Upper lobe of left lung (tissue), 6 donors: ENCODE data around the gene MPPED2. TPM values are rescaled to one million over a fixed set of nuclear protein-coding genes. Genes with fewer than 3 reads are reported as not detected.
A peak's percentile ranks its signal among the peaks of the same experiment; 100 is the strongest.

Source experiments
- ATAC-seq, 2 donors: fragments of 200-7000 bp; cut with Tn5 transposase; one replicate each; pipeline ENCODE4 v1.9.1; 2022; ENCODE audit warnings: mild to moderate bottlenecking in 2 of 2, moderate library complexity in 2 of 2; ENCODE audit not compliant: low FRiP score in 2 of 2
- DNase-seq, 2 donors: peaks; one replicate each; pipeline ENCODE4 v3.0.0-alpha.2; 2019 to 2020
- H3K27ac ChIP-seq, 4 donors: fragments of 200-600 bp; sonication (generic); one replicate each; pipeline ENCODE4 v1.5.1; 2016 to 2019
- H3K27me3 ChIP-seq, 4 donors: fragments of 200-600 bp; sonication (generic); one replicate each; pipeline ENCODE4 v1.5.1; 2017 to 2019
- H3K36me3 ChIP-seq, 4 donors: fragments of 200-600 bp; sonication (generic); one replicate each; pipeline ENCODE4 v1.5.1; 2016 to 2019
- H3K4me1 ChIP-seq, 4 donors: fragments of 200-600 bp; sonication (generic); one replicate each; pipeline ENCODE4 v1.5.1; 2018 to 2019
- H3K4me3 ChIP-seq, 4 donors: fragments of 200-600 bp; sonication (generic); one replicate each; pipeline ENCODE4 v1.5.1; 2017 to 2019; ENCODE audit warnings: mild to moderate bottlenecking in 2 of 4, moderate library complexity in 1 of 4
- H3K9me3 ChIP-seq, 4 donors: fragments of 200-600 bp; sonication (generic); one replicate each; pipeline ENCODE4 v1.5.1; 2018 to 2019
- EP300 ChIP-seq, 4 donors: sonication (generic); formaldehyde crosslinking; IDR thresholded peaks; one replicate each; pipeline ENCODE4 v1.5.1; 2017; ENCODE audit warnings: antibody characterized with exemption in 4 of 4, control low read depth in 2 of 4
- POLR2A ChIP-seq, 4 donors: fragments of 450-650 bp; IDR thresholded peaks; one replicate each; pipeline ENCODE4 v1.5.1; 2016 to 2017; ENCODE audit warnings: antibody characterized with exemption in 4 of 4, mild to moderate bottlenecking in 2 of 4
- POLR2AphosphoS5 ChIP-seq, 2 donors: sonication (generic); formaldehyde crosslinking; IDR thresholded peaks; one replicate each; pipeline ENCODE4 v1.5.1; 2017; ENCODE audit warnings: antibody characterized with exemption in 2 of 2
- WGBS, 2 donors: methylation state at CpG; one replicate each; pipeline ENCODE4 v1.1.5; 2017 to 2018; 5-methylcytosine and 5-hydroxymethylcytosine counted together
- total RNA-seq, 6 donors: library from RNA; depleted of rRNA in 4 of 6; stranded (reverse); fragments of >200 nt in 4 of 6; gene quantifications; one replicate each; pipeline versions ENCODE4 v1.1.0 to v1.2.1, GENCODE V29; 2016 to 2021
- TF ChIP-seq, protein P1 (sequence below), 6 experiments: fragments of 450-650 bp in 4 of 6; fragments of 200-600 bp in 2 of 6; sonication (generic) in 2 of 6; IDR thresholded peaks; one replicate each; pipeline ENCODE4 v1.5.1; 2016 to 2019; ENCODE audit warnings: antibody characterized with exemption in 6 of 6
- donor health status: DM: no; HTN: no; CAD: no; lungs with moderate emphysema.
- donor health status: DM: no; HTN: yes; CAD: no; lungs with severe emphysema.

The MPPED2 gene
- total RNA-seq, 6 donors from 2014 or later: 0.20 to 3.8 (median 0.49) TPM; not detected in 1

DNA sequence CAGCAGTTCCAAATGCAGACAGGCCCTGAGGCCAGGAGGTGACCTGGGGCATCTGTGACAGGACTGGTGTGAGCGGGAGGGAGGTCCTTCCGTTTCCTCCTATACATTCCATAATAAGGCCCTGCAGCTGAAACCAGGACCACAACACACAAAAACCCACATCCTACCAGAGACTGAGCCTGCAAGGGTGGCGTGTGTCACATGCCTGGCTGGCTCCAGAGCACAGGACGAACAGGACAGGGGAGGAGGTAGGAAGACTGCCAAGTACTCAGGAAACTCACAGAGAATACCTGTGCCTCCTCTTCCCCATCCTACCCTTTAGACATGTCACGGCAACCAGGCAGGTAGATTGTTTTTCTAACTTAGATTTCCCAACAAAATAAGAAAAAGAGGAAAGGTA lies 159.4 kb downstream of the MPPED2 start:
- WGBS, 2 donors: 81 to 92% methylated on average over 5 of the region's 5 CpGs
- Histone ChIP-seq H3K4me1 (no peaks in the 10 kb centered on the region), H3K27ac (no peak overlapping the region), H3K27me3 (no peaks in the 10 kb centered on the region), H3K4me3 (no peak overlapping the region), H3K36me3 (no peaks in the 10 kb centered on the region), H3K9me3 (no peaks in the 10 kb centered on the region)
- ATAC-seq (no peak), DNase-seq (no peak)
- TF ChIP-seq, protein P1, sequence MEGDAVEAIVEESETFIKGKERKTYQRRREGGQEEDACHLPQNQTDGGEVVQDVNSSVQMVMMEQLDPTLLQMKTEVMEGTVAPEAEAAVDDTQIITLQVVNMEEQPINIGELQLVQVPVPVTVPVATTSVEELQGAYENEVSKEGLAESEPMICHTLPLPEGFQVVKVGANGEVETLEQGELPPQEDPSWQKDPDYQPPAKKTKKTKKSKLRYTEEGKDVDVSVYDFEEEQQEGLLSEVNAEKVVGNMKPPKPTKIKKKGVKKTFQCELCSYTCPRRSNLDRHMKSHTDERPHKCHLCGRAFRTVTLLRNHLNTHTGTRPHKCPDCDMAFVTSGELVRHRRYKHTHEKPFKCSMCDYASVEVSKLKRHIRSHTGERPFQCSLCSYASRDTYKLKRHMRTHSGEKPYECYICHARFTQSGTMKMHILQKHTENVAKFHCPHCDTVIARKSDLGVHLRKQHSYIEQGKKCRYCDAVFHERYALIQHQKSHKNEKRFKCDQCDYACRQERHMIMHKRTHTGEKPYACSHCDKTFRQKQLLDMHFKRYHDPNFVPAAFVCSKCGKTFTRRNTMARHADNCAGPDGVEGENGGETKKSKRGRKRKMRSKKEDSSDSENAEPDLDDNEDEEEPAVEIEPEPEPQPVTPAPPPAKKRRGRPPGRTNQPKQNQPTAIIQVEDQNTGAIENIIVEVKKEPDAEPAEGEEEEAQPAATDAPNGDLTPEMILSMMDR (IDR thresholded peaks at IDR 0.05): no peak
- TF ChIP-seq POLR2AphosphoS5 (IDR thresholded peaks at IDR 0.05): no peak
- no peak for TF ChIP-seq POLR2A (IDR thresholded peaks at IDR 0.05)
- no peak for TF ChIP-seq EP300 (IDR thresholded peaks at IDR 0.05)

DNA sequence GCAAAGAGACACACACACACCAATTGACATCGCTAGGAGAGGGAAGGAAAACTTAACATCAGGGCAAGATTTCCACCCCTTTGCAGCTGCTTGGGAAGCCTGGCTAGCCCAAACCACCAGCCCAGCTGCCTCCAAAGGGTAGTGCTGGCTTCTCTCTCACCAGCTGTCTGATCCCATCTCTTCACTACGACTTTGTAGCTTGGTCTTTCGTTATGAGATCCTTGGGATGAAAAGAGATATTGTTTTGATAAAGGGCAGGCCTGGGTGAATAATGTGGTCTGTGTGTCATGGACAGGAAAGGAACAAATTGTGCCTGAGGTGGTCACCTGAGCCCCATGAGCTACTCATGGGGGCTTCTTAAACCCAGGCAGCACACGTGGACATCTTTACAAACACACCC lies 161.3 kb downstream of the MPPED2 start:
- no peak for ATAC-seq
- no peaks in the 10 kb centered on the region for H3K9me3 ChIP-seq
- 73% methylated on average over 4 of the region's 4 CpGs for WGBS, 2 donors

DNA sequence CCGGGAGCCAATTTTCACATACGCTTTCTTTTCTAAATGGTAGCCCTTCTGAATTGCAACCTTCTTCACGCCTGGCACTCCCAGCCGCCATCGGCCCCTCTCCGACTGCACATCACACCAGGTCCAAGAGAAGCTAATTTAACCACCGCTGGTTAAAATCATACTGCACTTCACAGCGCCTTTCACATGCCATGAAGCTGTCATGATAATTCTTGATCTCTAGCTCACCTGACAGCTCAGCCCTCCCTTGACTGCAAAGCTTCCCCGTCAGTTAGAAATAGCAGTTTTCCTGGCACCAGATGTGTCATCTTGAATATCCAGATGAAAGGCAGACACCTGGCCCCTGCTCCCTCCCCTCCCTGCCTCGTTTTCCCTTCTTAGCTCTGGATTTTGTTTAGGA lies 161.8 kb downstream of the MPPED2 start:
- WGBS, 2 donors: 90 to 93% methylated on average over 10 of the region's 10 CpGs
- no peak for TF ChIP-seq POLR2AphosphoS5 (IDR thresholded peaks at IDR 0.05)
- TF ChIP-seq, protein P1 (IDR thresholded peaks at IDR 0.05): no peak
- TF ChIP-seq EP300 (IDR thresholded peaks at IDR 0.05): no peak
- Histone ChIP-seq H3K4me1 (no peaks in the 10 kb centered on the region), H3K27me3 (no peaks in the 10 kb centered on the region), H3K9me3 (no peaks in the 10 kb centered on the region), H3K36me3 (no peaks in the 10 kb centered on the region), H3K27ac (no peak overlapping the region), H3K4me3 (no peak overlapping the region)
- ATAC-seq: no peak
- peak in 1 of 2 donors; percentile 9 for DNase-seq

More for the DNA sequence above, 161.3 kb downstream of the MPPED2 start:
- no peak for TF ChIP-seq EP300 (IDR thresholded peaks at IDR 0.05)
- no peak for TF ChIP-seq POLR2A (IDR thresholded peaks at IDR 0.05)
- TF ChIP-seq, protein P1 (IDR thresholded peaks at IDR 0.05): no peak
- no peak for TF ChIP-seq POLR2AphosphoS5 (IDR thresholded peaks at IDR 0.05)
- Histone ChIP-seq H3K27me3 (no peaks in the 10 kb centered on the region), H3K4me1 (no peaks in the 10 kb centered on the region), H3K27ac (no peak overlapping the region), H3K36me3 (no peaks in the 10 kb centered on the region), H3K4me3 (no peak overlapping the region)
- DNase-seq: no peak

DNA sequence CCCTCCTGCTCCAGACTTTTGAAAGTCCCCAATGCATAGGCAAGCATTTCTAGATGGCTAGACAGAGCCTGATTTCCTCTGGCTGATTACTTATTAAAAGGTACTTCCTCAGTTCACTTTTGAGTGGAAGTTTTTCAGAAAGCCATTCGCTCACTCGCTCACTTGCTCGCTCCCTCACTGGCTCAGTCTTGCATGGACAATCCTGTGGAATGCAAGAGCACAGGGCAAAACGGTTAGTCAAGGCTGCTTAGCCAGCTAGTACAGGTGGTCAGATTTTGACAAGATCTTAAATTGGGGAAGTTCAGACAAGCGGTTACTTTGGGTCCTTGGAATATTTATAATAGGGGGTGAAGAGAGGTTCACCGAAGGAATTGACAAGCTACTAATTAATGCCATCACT lies 162.3 kb downstream of the MPPED2 start:
- H3K27me3 ChIP-seq: no peaks in the 10 kb centered on the region
- no peak for TF ChIP-seq POLR2AphosphoS5 (IDR thresholded peaks at IDR 0.05)
- TF ChIP-seq, protein P1 (IDR thresholded peaks at IDR 0.05): no peak
- TF ChIP-seq EP300 (IDR thresholded peaks at IDR 0.05): no peak
- TF ChIP-seq POLR2A (IDR thresholded peaks at IDR 0.05): no peak
- WGBS, 2 donors: 69 to 82% methylated on average over 6 of the region's 6 CpGs
- H3K27ac ChIP-seq: no peak overlapping the region
- H3K9me3 ChIP-seq: no peaks in the 10 kb centered on the region
- H3K36me3 ChIP-seq: no peaks in the 10 kb centered on the region
- DNase-seq (no peak), ATAC-seq (no peak)
- no peaks in the 10 kb centered on the region for H3K4me1 ChIP-seq
- no peak overlapping the region for H3K4me3 ChIP-seq

DNA sequence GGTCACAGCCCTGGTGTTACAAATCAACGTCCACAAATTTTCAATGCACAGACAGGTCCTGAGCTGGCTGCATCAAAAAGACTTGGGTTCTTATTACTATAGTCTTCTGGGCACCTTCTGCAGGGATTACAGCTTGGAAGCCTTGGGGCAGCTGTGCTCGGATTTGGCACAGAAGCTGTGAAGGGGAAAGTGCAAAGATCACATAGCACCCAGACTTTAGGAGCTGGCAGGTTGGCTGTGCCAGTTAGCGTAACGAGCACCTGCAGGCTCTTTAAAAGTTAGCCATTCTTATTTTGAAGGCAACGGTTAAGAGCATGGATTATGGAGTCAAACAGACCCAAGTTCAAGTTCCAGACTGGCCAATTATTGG lies 162.9 kb downstream of the MPPED2 start:
- no peak for DNase-seq
- no peak for ATAC-seq
- Histone ChIP-seq H3K36me3 (no peaks in the 10 kb centered on the region), H3K27me3 (no peaks in the 10 kb centered on the region), H3K27ac (no peak overlapping the region), H3K4me3 (no peak overlapping the region), H3K9me3 (no peaks in the 10 kb centered on the region), H3K4me1 (no peaks in the 10 kb centered on the region)
- 68 to 89% methylated on average over 5 of the region's 5 CpGs for WGBS, 2 donors
- TF ChIP-seq EP300 (IDR thresholded peaks at IDR 0.05): no peak
- TF ChIP-seq POLR2A (IDR thresholded peaks at IDR 0.05): no peak
- no peak for TF ChIP-seq POLR2AphosphoS5 (IDR thresholded peaks at IDR 0.05)
- TF ChIP-seq, protein P1 (IDR thresholded peaks at IDR 0.05): no peak
